RPMI8226 (cell line): ENCODE data around the gene PVALEF.

Source experiments
- DNase-seq: peaks from one replicate; pipeline ENCODE4 v3.0.0-alpha.2; 2015

PVALEF gene

GRCh38 chr17:81200201-81200600, 34.9 kb downstream of the PVALEF start:
- no peak for DNase-seq

GRCh38 chr17:81200695-81201580, 35.6 kb downstream of the PVALEF start:
- DNase-seq, result peak; percentile 76

GRCh38 chr17:81202318-81202717, 37.0 kb downstream of the PVALEF start:
- DNase-seq, result no peak

GRCh38 chr17:81203136-81203535, 37.8 kb downstream of the PVALEF start:
- DNase-seq, result no peak

GRCh38 chr17:81204578-81204977, 39.3 kb downstream of the PVALEF start:
- DNase-seq, result no peak

GRCh38 chr17:81206166-81206565, 40.9 kb downstream of the PVALEF start:
- DNase-seq, result no peak

GRCh38 chr17:81206657-81207056, 41.4 kb downstream of the PVALEF start:
- no peak for DNase-seq

- peak; percentile 80 for DNase-seq
These were observed 42.6 kb downstream of the PVALEF start for GRCh38 chr17:81207610-81208581.

GRCh38 chr17:81208651-81209050, 43.3 kb downstream of the PVALEF start:
- DNase-seq, result no peak

GRCh38 chr17:81209141-81209540, 43.8 kb downstream of the PVALEF start:
- no peak for DNase-seq

- DNase-seq, result no peak
These were observed 45.2 kb downstream of the PVALEF start for GRCh38 chr17:81210466-81210865.

GRCh38 chr17:81210868-81211267, 45.6 kb downstream of the PVALEF start:
- no peak for DNase-seq

- DNase-seq, result no peak
These were observed 47.1 kb downstream of the PVALEF start for GRCh38 chr17:81212365-81212764.

- no peak for DNase-seq
These were observed 48.7 kb downstream of the PVALEF start for GRCh38 chr17:81213978-81214377.

GRCh38 chr17:81217491-81217890, 52.2 kb downstream of the PVALEF start:
- no peak for DNase-seq

- no peak for DNase-seq
These were observed 53.2 kb downstream of the PVALEF start for GRCh38 chr17:81218459-81218858.

- no peak for DNase-seq
These were observed 53.7 kb downstream of the PVALEF start for GRCh38 chr17:81218991-81219390.

GRCh38 chr17:81219476-81220180, 54.3 kb downstream of the PVALEF start:
- DNase-seq, result no peak

- DNase-seq, result no peak
These were observed 56.1 kb downstream of the PVALEF start for GRCh38 chr17:81221371-81221841.

- no peak for DNase-seq
These were observed 56.7 kb downstream of the PVALEF start for GRCh38 chr17:81221842-81222619.

GRCh38 chr17:81222620-81222905, 57.3 kb downstream of the PVALEF start:
- DNase-seq, result no peak
